ENCODE results near the gene SLC31A2.
"Not testable (repeated sequence)": the region's sequence is repeated elsewhere in the genome, so short reads cannot be mapped to it uniquely, and the experiment has no call there.

The SLC31A2 gene

GRCh38 chr9:113150670-113151611 lies at the start of gene SLC31A2:
TSS of gene SLC31A2 (plus strand) at chr9:113151007. CDS start at chr9:113151075, 68 bp downstream.
- H3K9me3 ChIP-seq (ENCODE audit: control insufficient read depth in 2 of 2, low read length in 2 of 2), result no peaks in the 10 kb centered on the region
- H3K9ac ChIP-seq (ENCODE audit: low read depth in 1 of 2, low read length in 2 of 2), result peak within 1 kb of the TSS; percentile 49 to 80
- peak within 1 kb of the TSS; percentile 74 to 81 for H3K4me3 ChIP-seq (ENCODE audit: low read length in 2 of 2)
- peaks cover 7 to 11% of the 10 kb centered on the region in 2 donors for H3K4me1 ChIP-seq (ENCODE audit: control insufficient read depth in 2 of 2, insufficient read depth in 2 of 2, low read length in 2 of 2)
- H3K36me3 ChIP-seq (ENCODE audit: control insufficient read depth in 2 of 2, insufficient read depth in 2 of 2, low read length in 2 of 2), result no peaks in the 10 kb centered on the region
- H3K27ac ChIP-seq (ENCODE audit: low read depth in 2 of 2, low read length in 2 of 2), result peak within 1 kb of the TSS; percentile 74 to 75
- H3K27me3 ChIP-seq (ENCODE audit: control insufficient read depth in 2 of 2, insufficient read depth in 2 of 2, low read length in 2 of 2), result no peaks in the 10 kb centered on the region

- not testable (repeated sequence) for H3K27ac ChIP-seq (ENCODE audit: low read depth in 2 of 2, low read length in 2 of 2); H3K9me3 ChIP-seq (ENCODE audit: control insufficient read depth in 2 of 2, low read length in 2 of 2); H3K4me1 ChIP-seq (ENCODE audit: control insufficient read depth in 2 of 2, insufficient read depth in 2 of 2, low read length in 2 of 2); H3K9ac ChIP-seq (ENCODE audit: low read depth in 1 of 2, low read length in 2 of 2); H3K36me3 ChIP-seq (ENCODE audit: control insufficient read depth in 2 of 2, insufficient read depth in 2 of 2, low read length in 2 of 2); H3K27me3 ChIP-seq (ENCODE audit: control insufficient read depth in 2 of 2, insufficient read depth in 2 of 2, low read length in 2 of 2); H3K4me3 ChIP-seq (ENCODE audit: low read length in 2 of 2)
These were observed 45.5 kb upstream of the SLC31A2 start for GRCh38 chr9:113105345-113105744.

DNA sequence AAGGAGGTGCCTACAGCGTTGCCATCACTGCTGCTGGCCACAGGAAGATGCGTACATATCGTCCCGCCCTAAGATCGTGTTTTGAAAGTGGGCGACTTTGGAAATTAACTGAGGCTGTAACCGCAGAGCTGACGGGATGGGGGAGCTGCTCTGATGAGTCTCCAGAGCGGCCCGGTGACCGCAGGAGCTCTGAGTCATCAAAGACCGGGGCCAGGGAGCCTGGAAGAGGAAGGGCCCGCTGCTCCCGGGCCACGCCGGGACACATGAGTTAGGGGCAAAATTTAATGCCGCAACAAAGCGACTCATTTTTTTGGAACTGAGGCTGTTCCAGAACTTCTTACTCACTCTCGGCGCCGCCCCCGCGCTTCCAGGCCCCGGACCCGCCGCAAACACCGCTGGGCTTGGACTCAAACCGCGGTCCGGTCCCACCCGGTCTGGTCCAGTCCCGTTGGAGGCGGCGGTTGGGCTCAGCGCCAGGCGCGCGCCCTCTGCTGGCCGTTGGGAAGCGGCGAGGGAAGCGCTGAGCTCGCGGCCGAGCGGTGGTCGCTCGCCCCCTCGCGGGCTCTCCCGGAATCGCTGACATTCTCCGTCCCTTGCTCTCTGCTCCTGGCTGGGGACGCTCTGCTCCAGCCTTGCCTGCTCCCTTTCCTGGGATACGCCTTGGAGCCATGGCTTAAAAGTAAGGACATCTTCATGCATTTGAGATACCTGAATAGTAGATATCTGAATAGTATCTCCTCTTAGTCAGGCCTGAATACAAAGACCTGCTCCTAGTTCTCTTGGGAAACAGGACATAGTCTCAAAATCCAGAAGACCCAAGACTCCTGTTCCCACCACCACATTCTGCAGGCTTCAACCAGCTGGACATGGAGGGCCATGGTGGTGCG lies 39.5 kb upstream of the SLC31A2 start:
- H3K27me3 ChIP-seq (ENCODE audit: control insufficient read depth in 2 of 2, insufficient read depth in 2 of 2, low read length in 2 of 2); H3K9ac ChIP-seq (ENCODE audit: low read depth in 1 of 2, low read length in 2 of 2); H3K36me3 ChIP-seq (ENCODE audit: control insufficient read depth in 2 of 2, insufficient read depth in 2 of 2, low read length in 2 of 2); H3K4me3 ChIP-seq (ENCODE audit: low read length in 2 of 2); H3K4me1 ChIP-seq (ENCODE audit: control insufficient read depth in 2 of 2, insufficient read depth in 2 of 2, low read length in 2 of 2); H3K9me3 ChIP-seq (ENCODE audit: control insufficient read depth in 2 of 2, low read length in 2 of 2); H3K27ac ChIP-seq (ENCODE audit: low read depth in 2 of 2, low read length in 2 of 2): not testable (repeated sequence)

GRCh38 chr9:113112706-113113510 lies 37.9 kb upstream of the SLC31A2 start:
- H3K36me3 ChIP-seq (ENCODE audit: control insufficient read depth in 2 of 2, insufficient read depth in 2 of 2, low read length in 2 of 2); H3K27ac ChIP-seq (ENCODE audit: low read depth in 2 of 2, low read length in 2 of 2); H3K27me3 ChIP-seq (ENCODE audit: control insufficient read depth in 2 of 2, insufficient read depth in 2 of 2, low read length in 2 of 2); H3K9ac ChIP-seq (ENCODE audit: low read depth in 1 of 2, low read length in 2 of 2); H3K4me1 ChIP-seq (ENCODE audit: control insufficient read depth in 2 of 2, insufficient read depth in 2 of 2, low read length in 2 of 2); H3K9me3 ChIP-seq (ENCODE audit: control insufficient read depth in 2 of 2, low read length in 2 of 2); H3K4me3 ChIP-seq (ENCODE audit: low read length in 2 of 2): not testable (repeated sequence)

DNA sequence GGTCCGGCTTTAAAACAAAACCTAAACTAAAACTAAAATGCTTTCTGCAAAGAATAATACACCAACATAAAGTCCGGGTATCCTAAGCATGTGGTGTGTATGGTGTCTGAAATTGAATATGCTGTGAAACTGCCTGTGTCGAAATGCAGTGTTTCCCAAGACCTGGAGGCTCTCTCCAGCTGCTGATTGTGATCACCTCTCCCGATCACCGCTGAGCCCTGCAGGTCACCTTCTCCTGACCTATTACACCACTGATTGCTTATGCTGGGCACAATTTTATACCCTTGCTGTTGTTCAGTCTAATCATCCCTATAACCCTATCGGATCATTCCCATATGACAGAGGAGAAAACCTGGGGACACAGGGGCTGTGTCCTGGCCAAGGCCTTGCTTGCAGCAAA lies 32.0 kb upstream of the SLC31A2 start:
- not testable (repeated sequence) for H3K36me3 ChIP-seq (ENCODE audit: control insufficient read depth in 2 of 2, insufficient read depth in 2 of 2, low read length in 2 of 2); H3K9me3 ChIP-seq (ENCODE audit: control insufficient read depth in 2 of 2, low read length in 2 of 2); H3K27ac ChIP-seq (ENCODE audit: low read depth in 2 of 2, low read length in 2 of 2); H3K27me3 ChIP-seq (ENCODE audit: control insufficient read depth in 2 of 2, insufficient read depth in 2 of 2, low read length in 2 of 2); H3K4me1 ChIP-seq (ENCODE audit: control insufficient read depth in 2 of 2, insufficient read depth in 2 of 2, low read length in 2 of 2); H3K9ac ChIP-seq (ENCODE audit: low read depth in 1 of 2, low read length in 2 of 2); H3K4me3 ChIP-seq (ENCODE audit: low read length in 2 of 2)

DNA sequence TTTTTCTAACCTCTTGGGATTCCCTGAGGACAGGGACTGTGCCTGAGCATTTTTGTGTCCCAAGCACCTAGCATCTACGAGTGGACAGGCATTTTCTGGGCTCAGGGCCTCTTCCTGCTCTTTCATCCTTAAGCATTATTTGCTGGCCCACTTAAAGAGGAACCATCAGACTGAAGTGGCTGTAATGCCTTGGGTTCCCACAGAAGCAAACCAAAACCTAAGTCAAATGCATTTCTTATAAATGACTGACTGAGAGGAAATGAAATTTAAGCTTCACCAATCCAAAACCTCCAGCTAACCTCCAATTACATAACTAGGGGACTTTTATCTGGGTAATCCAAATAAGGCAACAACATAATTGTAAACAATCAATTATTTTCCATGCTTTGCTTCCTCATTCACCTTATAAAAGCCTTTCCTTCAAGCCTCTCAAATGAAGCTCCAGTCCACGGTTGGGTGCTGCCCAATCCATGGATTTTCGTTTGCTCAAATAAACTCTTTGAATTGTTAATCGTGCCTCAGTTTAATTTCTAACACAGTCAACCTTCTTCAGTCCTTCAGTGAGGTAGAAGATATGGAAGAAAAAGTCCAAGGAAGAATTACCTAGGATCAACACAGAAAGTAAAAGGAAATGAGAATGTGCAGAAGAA lies 25.3 kb upstream of the SLC31A2 start:
- Histone ChIP-seq H3K9ac (ENCODE audit: low read depth in 1 of 2, low read length in 2 of 2) (no peak overlapping the region), H3K4me3 (ENCODE audit: low read length in 2 of 2) (no peak overlapping the region), H3K4me1 (ENCODE audit: control insufficient read depth in 2 of 2, insufficient read depth in 2 of 2, low read length in 2 of 2) (no peaks in the 10 kb centered on the region), H3K36me3 (ENCODE audit: control insufficient read depth in 2 of 2, insufficient read depth in 2 of 2, low read length in 2 of 2) (no peaks in the 10 kb centered on the region), H3K27ac (ENCODE audit: low read depth in 2 of 2, low read length in 2 of 2) (no peak overlapping the region), H3K27me3 (ENCODE audit: control insufficient read depth in 2 of 2, insufficient read depth in 2 of 2, low read length in 2 of 2) (peaks cover 0 to 5% of the 10 kb centered on the region in 2 donors), H3K9me3 (ENCODE audit: control insufficient read depth in 2 of 2, low read length in 2 of 2) (no peaks in the 10 kb centered on the region)

DNA sequence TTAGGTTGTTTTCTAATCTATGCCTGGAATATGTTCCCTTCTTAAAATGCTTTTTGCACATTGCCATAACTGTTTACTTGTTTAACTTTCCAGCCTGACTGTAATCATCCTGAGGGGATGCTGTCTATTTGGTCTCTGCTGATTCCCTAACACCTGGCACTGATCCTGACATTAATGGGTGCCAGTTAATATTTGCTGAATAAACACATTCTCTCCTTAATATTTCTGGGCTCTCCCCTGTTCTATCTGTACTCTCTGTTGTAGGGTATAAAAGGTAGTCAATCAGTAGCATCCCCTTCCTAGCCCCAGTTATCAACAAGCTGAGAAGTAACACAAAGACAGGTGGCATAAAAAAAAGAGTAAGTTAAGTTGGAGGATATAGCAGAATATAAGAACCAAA lies 21.3 kb upstream of the SLC31A2 start:
- H3K9me3 ChIP-seq (ENCODE audit: control insufficient read depth in 2 of 2, low read length in 2 of 2), result no peaks in the 10 kb centered on the region
- no peaks in the 10 kb centered on the region for H3K4me1 ChIP-seq (ENCODE audit: control insufficient read depth in 2 of 2, insufficient read depth in 2 of 2, low read length in 2 of 2)
- no peak overlapping the region for H3K9ac ChIP-seq (ENCODE audit: low read depth in 1 of 2, low read length in 2 of 2)
- H3K27me3 ChIP-seq (ENCODE audit: control insufficient read depth in 2 of 2, insufficient read depth in 2 of 2, low read length in 2 of 2), result peaks cover 0 to 8% of the 10 kb centered on the region in 2 donors
- no peaks in the 10 kb centered on the region for H3K36me3 ChIP-seq (ENCODE audit: control insufficient read depth in 2 of 2, insufficient read depth in 2 of 2, low read length in 2 of 2)
- H3K4me3 ChIP-seq (ENCODE audit: low read length in 2 of 2), result no peak overlapping the region
- no peak overlapping the region for H3K27ac ChIP-seq (ENCODE audit: low read depth in 2 of 2, low read length in 2 of 2)

GRCh38 chr9:113129884-113130283 lies 20.9 kb upstream of the SLC31A2 start:
- Histone ChIP-seq H3K4me3 (ENCODE audit: low read length in 2 of 2) (no peak overlapping the region), H3K27me3 (ENCODE audit: control insufficient read depth in 2 of 2, insufficient read depth in 2 of 2, low read length in 2 of 2) (peaks cover 0 to 8% of the 10 kb centered on the region in 2 donors), H3K27ac (ENCODE audit: low read depth in 2 of 2, low read length in 2 of 2) (no peak overlapping the region), H3K36me3 (ENCODE audit: control insufficient read depth in 2 of 2, insufficient read depth in 2 of 2, low read length in 2 of 2) (no peaks in the 10 kb centered on the region), H3K4me1 (ENCODE audit: control insufficient read depth in 2 of 2, insufficient read depth in 2 of 2, low read length in 2 of 2) (no peaks in the 10 kb centered on the region), H3K9ac (ENCODE audit: low read depth in 1 of 2, low read length in 2 of 2) (no peak overlapping the region), H3K9me3 (ENCODE audit: control insufficient read depth in 2 of 2, low read length in 2 of 2) (no peaks in the 10 kb centered on the region)

DNA sequence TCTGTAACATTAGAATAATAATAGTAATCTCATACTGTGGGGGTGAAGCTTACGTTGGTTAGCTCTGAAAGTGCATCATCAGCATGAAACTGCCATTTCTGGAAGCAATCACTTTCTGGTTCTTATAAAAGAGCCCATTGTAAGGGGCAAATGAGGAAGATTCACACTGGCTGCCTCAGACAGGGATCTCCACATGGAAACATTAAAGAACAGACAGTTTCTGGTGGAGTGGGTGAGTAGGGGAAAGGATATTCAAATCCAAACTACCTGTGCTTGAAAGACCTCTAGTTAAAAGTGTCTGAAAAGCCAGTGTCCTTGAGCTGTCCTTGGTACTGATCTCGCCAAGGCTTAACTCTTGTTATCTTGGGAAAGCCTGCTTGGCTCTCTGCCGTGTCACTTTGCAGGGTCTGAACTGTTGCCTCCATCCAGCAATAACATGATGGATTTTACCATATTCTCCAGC lies 19.1 kb upstream of the SLC31A2 start:
- no peak overlapping the region for H3K4me3 ChIP-seq (ENCODE audit: low read length in 2 of 2)
- H3K36me3 ChIP-seq (ENCODE audit: control insufficient read depth in 2 of 2, insufficient read depth in 2 of 2, low read length in 2 of 2), result no peaks in the 10 kb centered on the region
- H3K27ac ChIP-seq (ENCODE audit: low read depth in 2 of 2, low read length in 2 of 2), result no peak overlapping the region
- no peaks in the 10 kb centered on the region for H3K4me1 ChIP-seq (ENCODE audit: control insufficient read depth in 2 of 2, insufficient read depth in 2 of 2, low read length in 2 of 2)
- peaks cover 0 to 8% of the 10 kb centered on the region in 2 donors for H3K27me3 ChIP-seq (ENCODE audit: control insufficient read depth in 2 of 2, insufficient read depth in 2 of 2, low read length in 2 of 2)
- H3K9me3 ChIP-seq (ENCODE audit: control insufficient read depth in 2 of 2, low read length in 2 of 2), result no peaks in the 10 kb centered on the region
- no peak overlapping the region for H3K9ac ChIP-seq (ENCODE audit: low read depth in 1 of 2, low read length in 2 of 2)

Data from mucosa of rectum (tissue), 2 donors.